Measurements from ENCODE around the gene PLEKHG7. TPM values are rescaled to one million over a fixed set of nuclear protein-coding genes. Genes with fewer than 3 reads are reported as not detected.
"Not testable (repeated sequence)": the region's sequence is repeated elsewhere in the genome, so short reads cannot be mapped to it uniquely, and the experiment has no call there.

PLEKHG7 gene, protein sequence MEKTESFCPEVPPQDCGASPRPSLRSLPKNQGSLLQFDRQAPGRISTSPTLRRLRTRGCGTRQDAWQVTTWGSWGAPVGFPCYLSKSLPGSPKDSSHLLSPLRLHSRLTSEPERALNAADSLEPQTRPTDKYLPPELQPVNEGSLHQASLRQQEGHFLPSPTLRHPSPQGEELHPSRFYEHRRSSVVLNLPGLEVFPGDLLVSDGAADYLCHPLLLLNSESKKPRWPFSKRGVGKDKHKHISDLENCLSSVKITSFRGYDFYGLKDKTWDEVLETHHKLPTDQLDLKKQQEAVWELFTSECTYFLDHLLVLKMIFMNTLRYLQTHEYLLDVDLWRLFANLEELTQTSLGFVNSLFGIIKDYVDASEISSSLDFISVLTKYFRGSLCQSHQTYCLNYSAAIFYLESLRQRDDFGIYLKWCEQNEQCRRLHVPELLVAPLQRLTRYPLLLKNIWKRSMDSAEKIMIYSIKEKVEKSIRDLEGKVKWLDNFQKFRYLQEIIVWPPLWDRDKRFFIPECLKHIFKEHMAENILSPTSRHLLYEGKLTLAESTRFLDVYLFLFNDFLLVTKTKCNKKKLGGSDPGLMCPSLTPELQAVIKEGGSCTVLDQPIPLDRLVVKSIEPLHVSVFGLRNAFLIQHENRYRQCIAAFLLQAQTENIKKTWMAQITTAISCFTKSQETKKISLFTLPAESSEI
- not detected in 2 replicates for total RNA-seq (2014; rRNA removed; shearing (Covaris generic))

DNA sequence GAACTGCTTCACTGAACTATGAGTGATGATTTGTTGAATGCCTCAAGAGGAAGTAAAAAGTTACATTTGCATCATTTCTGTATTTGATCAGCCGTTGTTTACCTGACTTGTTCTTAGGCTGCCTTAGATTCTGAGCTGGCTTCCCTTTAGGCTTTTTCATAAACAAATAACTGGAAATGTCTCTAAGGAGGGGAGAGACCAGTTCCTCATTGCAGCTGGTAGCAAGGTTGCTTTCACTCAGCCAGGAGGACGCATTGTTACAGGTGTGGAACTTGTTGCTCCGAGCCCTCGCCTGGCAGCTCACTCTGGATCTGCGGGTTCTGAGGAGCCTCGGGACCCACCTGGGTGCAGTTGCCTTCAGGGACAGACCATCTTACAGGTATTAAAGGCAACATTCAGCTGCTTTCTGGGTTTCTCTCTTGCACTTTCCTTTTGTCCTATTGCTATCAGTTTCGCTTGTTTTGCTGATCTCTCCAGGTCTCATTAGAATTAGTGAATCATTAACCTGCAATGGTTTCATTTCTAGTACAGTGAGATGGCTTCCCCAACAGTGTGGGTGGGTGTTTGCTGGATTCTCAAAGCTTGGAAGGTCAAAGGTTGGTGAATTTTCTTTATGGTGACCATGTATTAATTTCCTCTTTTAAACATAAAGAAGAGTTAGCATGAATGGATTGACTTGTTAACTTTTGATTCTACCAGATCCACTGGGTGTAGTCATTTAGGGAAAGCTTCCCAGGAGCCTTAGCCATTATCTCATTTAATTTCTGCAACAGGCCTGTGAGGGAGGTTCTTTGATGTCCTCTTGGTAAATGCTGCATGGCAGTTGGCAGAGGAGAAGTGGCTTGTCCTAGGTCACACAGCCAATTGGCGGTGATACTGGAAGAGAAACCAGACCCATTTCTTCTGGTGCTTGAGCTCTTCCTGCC lies at the start of gene PLEKHG7:
TSS of gene PLEKHG7 (plus strand) at position 236 of the 926 bp plus-strand sequence. CDS start 3,643 bp downstream, outside the sequence.
- no peak for DNase-seq (ENCODE audit: low spot score)

- not testable (repeated sequence) for DNase-seq (ENCODE audit: low spot score)
Observed at GRCh38 chr12:92654256-92654655, 48.5 kb upstream of the PLEKHG7 start.

DNA sequence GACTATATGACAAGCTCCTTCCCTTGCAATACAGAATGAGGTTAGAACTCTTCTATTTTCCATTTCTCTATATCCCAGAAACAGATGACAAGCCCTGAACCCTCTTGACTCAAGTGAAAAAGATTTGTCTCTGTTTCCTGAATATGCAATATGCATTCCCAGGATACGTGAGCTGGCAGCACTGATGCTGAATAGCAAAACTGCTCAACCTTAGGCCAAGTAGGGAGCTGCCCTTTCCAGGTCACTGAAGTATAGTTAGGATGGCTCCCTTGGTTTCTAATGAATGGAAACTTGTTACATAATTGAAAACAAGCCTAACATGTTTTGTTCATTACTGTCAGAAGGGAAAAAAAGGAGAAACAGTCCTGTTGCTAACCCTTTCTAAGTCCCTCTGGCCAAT lies 47.9 kb upstream of the PLEKHG7 start:
- no peak for DNase-seq (ENCODE audit: low spot score)

DNA sequence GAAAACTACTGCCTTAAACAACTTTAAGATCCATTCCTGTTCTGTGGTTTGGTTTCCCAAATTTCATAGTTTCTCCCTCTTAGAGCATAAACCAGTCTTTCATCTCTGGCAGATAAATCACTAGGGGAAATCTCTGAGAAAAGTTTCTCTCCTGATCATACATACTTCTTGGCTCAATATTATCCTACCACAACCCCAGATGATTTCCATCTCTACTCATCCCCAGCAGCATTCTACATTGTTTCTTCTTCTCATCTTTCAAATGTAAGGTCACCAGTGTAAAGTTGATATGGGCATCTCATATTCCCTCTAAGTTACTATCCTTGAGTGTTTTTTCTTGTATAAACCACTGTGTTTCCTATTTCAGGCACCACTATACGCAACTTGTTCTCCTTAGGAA lies 45.9 kb upstream of the PLEKHG7 start:
- no peak for DNase-seq (ENCODE audit: low spot score)

- DNase-seq (ENCODE audit: low spot score): no peak
Observed at GRCh38 chr12:92657770-92658169, 45.0 kb upstream of the PLEKHG7 start.

DNA sequence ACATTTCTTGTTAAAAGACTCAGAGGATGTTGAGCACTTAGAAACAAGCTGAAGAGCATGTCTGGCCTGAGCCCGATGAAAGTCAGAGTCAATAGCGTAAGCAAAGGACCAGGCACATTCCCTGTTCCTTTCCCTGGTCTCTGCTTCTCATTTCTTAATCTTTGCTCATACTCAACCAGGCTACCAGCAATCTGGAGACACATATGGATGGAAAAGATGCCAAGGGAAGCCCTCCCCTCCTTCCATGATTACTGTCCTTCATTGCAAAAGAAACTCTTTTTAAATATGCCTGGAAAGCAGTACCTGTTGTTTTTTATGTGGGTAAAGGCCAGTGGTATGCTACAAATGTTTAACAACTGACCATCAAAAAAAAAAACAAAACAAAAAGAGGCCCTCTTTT lies 44.2 kb upstream of the PLEKHG7 start:
- no peak for DNase-seq (ENCODE audit: low spot score)

DNA sequence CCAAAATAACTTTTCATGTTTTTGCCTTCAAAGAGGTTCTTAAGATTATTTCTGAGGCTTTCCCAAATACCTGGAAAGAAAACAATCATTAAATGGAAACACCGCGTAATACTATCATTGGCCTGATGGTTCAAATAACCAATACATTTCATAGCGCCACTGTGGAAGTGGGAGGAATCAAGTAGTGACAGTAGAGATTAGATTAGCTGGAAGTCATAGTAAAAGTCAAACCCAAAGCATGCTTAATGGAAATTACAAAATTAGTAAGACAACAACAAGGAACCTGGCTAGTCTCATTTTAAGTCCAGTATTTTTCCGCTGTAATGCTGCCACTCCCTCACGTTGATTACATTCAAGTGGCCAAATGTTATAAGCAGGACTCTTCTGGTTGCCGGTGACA lies 41.5 kb upstream of the PLEKHG7 start:
- DNase-seq (ENCODE audit: low spot score): no peak

GRCh38 chr12:92665496-92665895 lies 37.3 kb upstream of the PLEKHG7 start:
- no peak for DNase-seq (ENCODE audit: low spot score)

GRCh38 chr12:92668739-92669138 lies 34.0 kb upstream of the PLEKHG7 start:
- DNase-seq (ENCODE audit: low spot score): no peak

- DNase-seq (ENCODE audit: low spot score): not testable (repeated sequence)
Observed at GRCh38 chr12:92671524-92671923, 31.3 kb upstream of the PLEKHG7 start.

- no peak for DNase-seq (ENCODE audit: low spot score)
Observed at GRCh38 chr12:92673756-92674155, 29.0 kb upstream of the PLEKHG7 start.

- no peak for DNase-seq (ENCODE audit: low spot score)
Observed at GRCh38 chr12:92674500-92674899, 28.3 kb upstream of the PLEKHG7 start.

GRCh38 chr12:92675092-92675865 lies 27.5 kb upstream of the PLEKHG7 start:
- DNase-seq (ENCODE audit: low spot score): no peak

DNA sequence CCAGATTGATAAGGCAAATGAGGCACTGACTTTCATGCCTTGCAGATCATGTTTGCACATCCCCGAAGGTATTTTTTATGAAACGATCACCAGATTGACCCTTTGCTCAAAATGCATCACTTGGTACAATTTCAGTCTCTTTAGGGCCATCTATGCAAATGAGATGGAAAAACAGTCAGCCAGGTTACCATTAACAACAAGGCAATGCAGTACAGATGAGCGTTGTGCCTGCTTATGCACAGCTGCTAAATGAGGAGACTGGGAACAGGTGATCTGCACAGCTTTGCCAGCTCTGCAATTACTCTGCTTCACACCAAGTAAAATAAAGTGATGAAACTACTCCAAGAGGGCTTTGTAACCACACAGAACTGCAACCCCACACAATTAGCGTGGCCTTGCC lies 26.1 kb upstream of the PLEKHG7 start:
- DNase-seq (ENCODE audit: low spot score): no peak

DNA sequence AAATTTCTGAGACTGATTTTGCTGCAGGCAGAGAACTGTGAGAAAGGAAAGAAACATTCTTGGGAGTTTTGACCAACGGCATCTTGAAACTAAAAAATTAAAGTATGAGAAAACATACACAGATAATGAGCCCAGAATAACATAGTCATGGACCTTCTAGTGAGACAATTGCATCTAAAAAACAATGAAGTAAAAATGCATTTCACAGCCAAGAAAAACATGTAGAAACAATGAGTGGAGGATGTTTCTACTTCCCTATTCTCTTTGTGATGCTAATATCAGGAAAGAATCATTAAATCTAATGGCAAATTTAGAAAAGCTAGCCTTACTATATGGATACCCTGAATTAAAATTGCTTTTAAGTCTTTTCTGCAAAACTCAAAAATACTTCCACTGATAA lies 12.2 kb upstream of the PLEKHG7 start:
- no peak for DNase-seq (ENCODE audit: low spot score)

GRCh38 chr12:92695056-92695455 lies 7.7 kb upstream of the PLEKHG7 start:
- DNase-seq (ENCODE audit: low spot score): no peak

DNA sequence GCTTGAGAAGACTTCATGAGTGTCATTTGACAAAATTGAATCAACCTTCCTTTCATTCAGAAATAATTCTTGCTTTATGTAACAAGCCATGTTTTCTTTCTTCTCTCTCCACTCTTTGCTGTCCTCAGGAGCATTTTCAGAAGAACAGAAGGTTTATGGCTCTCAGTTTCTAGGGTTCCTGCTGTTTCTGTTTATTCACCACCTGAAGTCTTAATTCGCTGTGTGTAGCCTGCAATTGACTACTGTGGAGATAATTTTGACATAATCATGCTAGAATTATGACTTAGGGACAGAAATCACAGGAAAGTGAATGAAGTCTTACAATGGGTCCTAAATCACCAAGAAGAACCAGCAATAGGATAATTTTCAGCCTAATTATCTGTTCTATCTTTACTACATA lies 7.2 kb upstream of the PLEKHG7 start:
- DNase-seq (ENCODE audit: low spot score): no peak

DNA sequence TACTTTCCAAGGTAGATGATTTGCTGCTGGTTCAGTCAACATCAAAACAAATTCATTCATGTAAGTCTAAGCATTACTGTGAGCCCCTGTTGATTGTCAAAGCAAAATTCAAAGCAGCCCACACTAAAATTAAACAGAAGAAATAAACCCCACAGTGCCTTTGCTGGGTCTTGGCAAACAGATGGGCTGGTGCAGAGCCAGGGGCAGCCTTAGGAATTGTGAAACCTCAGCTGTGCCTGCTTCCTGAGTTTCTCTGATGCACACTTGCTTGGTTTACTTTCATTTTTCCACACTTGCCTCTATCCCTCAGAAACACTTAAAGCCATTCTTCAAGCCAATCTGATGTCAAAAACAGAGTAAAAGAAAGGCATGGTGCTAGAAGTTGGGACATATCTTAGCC lies 6.6 kb upstream of the PLEKHG7 start:
- no peak for DNase-seq (ENCODE audit: low spot score)

DNA sequence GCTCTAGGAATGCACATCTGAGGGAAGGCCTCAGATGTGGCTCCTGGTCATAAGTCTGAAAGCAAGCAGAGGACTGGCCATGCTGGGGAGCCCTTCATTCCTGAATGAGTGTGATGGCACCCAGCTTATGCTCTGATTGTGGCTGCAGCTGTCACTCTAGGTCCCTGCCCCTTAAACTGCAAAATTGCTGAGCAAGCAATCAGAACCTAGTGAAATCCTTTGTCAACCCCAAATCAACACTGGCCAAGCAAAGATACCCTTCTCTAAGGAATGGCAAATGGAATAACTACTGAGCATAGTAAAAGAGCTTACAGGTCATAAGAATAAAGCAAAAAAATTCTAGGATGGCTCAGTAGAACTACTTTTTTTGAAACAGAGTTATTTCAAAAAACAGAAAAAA lies 4.3 kb upstream of the PLEKHG7 start:
- no peak for DNase-seq (ENCODE audit: low spot score)

- no peak for DNase-seq (ENCODE audit: low spot score)
Observed at GRCh38 chr12:92701441-92701840, 1.3 kb upstream of the PLEKHG7 start.

GRCh38 chr12:92703786-92704185 lies 997 bp downstream of the PLEKHG7 start:
- DNase-seq (ENCODE audit: low spot score): no peak

Measured in A172 (cell line).